ENCODE data around the gene NFIX. TPM values are rescaled to one million over a fixed set of nuclear protein-coding genes. Genes with fewer than 3 reads are reported as not detected.

NFIX gene
- total and polyA plus RNA-seq, 2 experiments from 2014 or later, result not detected

DNA sequence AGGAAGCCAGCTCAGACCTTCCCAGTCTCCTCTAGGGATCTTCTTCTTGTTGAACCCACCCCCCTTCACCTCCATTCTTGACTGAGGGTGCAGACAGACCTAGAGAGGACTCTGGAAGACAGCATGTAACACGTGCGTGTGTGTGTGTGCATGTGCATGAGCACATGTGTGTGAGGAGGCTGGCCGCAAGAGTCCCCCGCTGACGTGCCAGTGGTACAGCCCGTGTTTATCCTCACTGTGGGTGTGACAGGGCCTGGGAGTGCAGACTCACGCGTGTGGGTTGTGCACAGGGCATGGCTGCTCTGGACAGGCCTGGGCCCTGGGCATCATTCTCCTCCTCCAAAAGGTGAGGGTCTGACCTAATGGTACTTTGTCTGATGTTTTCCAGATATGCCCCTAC is 81.0 kb downstream of the NFIX start:
- H3K27me3 ChIP-seq, result peaks cover 35% of the 10 kb centered on the region
- TF ChIP-seq, protein P1, sequence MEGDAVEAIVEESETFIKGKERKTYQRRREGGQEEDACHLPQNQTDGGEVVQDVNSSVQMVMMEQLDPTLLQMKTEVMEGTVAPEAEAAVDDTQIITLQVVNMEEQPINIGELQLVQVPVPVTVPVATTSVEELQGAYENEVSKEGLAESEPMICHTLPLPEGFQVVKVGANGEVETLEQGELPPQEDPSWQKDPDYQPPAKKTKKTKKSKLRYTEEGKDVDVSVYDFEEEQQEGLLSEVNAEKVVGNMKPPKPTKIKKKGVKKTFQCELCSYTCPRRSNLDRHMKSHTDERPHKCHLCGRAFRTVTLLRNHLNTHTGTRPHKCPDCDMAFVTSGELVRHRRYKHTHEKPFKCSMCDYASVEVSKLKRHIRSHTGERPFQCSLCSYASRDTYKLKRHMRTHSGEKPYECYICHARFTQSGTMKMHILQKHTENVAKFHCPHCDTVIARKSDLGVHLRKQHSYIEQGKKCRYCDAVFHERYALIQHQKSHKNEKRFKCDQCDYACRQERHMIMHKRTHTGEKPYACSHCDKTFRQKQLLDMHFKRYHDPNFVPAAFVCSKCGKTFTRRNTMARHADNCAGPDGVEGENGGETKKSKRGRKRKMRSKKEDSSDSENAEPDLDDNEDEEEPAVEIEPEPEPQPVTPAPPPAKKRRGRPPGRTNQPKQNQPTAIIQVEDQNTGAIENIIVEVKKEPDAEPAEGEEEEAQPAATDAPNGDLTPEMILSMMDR (IDR thresholded peaks at IDR 0.05; ENCODE audit: low read depth, low read length), result no peak
- DNase-seq (ENCODE audit: low read depth in 1 of 2, low spot score in 1 of 2), result no peak
- no peak overlapping the region for H3K4me3 ChIP-seq
- no peak overlapping the region for H3K27ac ChIP-seq
- peaks cover 5% of the 10 kb centered on the region for H3K4me1 ChIP-seq (ENCODE audit: low read depth)
- H3K9me3 ChIP-seq (ENCODE audit: low read depth), result no peaks in the 10 kb centered on the region
- H3K36me3 ChIP-seq, result no peaks in the 10 kb centered on the region

DNA sequence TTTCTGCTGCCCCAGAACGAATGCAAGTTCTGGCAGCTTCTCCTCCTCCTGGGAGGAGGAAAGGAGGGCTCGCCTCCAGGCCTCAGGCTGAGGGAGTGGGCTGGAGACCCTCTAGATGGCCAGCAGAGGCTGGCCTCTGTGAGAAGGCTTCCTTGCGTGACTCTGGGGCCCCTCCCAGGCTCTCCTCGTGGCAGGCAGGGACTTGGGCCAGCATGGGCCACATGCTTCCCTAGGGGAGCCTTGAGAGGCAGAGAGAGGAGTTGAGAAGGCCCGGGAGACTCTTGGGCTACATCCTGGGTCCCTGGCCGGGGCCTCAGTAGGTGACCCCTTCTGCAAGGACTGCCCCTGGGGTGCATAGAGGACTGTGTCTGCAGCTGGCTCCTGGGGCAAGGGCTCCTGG is 81.5 kb downstream of the NFIX start:
- Histone ChIP-seq H3K4me1 (ENCODE audit: low read depth) (peaks cover 5% of the 10 kb centered on the region), H3K9me3 (ENCODE audit: low read depth) (no peaks in the 10 kb centered on the region), H3K4me3 (no peak overlapping the region), H3K27ac (no peak overlapping the region), H3K27me3 (peaks cover 30% of the 10 kb centered on the region), H3K36me3 (no peaks in the 10 kb centered on the region)
- TF ChIP-seq, protein P1 (IDR thresholded peaks at IDR 0.05; ENCODE audit: low read depth, low read length), result no peak
- no peak for DNase-seq (ENCODE audit: low read depth in 1 of 2, low spot score in 1 of 2)

GRCh38 chr19:13077240-13077639 is 82.0 kb downstream of the NFIX start:
- H3K4me3 ChIP-seq, result no peak overlapping the region
- H3K27ac ChIP-seq, result no peak overlapping the region
- H3K27me3 ChIP-seq, result peaks cover 26% of the 10 kb centered on the region
- peaks cover 5% of the 10 kb centered on the region for H3K4me1 ChIP-seq (ENCODE audit: low read depth)
- H3K36me3 ChIP-seq, result no peaks in the 10 kb centered on the region
- DNase-seq (ENCODE audit: low read depth in 1 of 2, low spot score in 1 of 2), result no peak
- H3K9me3 ChIP-seq (ENCODE audit: low read depth), result no peaks in the 10 kb centered on the region
- TF ChIP-seq, protein P1 (IDR thresholded peaks at IDR 0.05; ENCODE audit: low read depth, low read length), result no peak

DNA sequence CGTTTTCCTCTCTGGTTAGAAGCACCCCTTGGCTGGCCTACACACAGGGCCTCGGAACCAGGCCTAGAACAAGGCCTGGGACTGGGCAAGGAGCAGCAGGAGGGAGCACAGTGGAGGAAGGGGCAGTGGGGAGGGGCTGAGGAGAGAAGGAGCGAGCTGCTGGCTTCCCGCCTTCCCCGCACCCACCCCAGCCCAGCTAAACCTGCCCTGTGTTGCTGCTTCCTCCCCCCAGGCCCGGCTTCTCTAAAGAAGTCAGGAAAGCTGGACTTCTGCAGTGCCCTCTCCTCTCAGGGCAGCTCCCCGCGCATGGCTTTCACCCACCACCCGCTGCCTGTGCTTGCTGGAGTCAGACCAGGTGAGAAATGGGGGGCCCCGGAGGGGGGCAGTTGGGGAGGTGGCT is 83.1 kb downstream of the NFIX start:
- no peaks in the 10 kb centered on the region for H3K9me3 ChIP-seq (ENCODE audit: low read depth)
- H3K36me3 ChIP-seq, result no peaks in the 10 kb centered on the region
- H3K4me1 ChIP-seq (ENCODE audit: low read depth), result peaks cover 5% of the 10 kb centered on the region
- H3K27ac ChIP-seq, result no peak overlapping the region
- no peak for DNase-seq (ENCODE audit: low read depth in 1 of 2, low spot score in 1 of 2)
- TF ChIP-seq, protein P1 (IDR thresholded peaks at IDR 0.05; ENCODE audit: low read depth, low read length), result no peak
- H3K27me3 ChIP-seq, result peaks cover 24% of the 10 kb centered on the region
- H3K4me3 ChIP-seq, result no peak overlapping the region

DNA sequence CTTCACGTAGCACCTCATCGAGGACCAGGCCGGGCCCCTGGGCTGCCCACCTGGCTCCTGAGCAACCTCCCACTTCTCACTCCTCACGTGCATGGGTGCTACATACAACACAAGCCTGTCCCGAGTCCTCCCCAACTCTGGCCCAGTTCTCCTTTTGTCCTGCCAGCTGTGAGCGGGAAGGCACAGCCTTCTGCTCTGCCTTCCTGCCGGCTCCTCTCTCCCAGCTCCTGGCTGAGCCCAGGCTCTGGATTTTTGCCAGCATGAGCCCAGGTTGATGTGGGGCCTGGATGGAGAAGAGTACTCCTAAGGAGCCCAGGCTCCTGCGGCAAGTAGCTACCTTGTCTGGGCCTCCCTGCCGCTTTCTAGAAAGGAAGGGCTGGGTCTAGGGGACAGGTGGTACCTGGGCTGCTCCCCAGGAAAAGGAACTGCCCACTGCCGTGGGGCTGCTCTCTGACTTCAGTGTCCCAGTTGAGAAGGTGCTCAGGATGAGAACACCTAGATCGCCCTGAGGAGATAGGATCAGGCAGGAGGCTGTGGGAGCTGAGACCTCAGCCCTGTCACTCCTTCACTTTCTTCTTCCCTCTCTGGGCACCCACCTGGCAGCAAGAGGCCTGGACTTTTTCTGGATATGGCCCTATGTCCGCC is 83.7 kb downstream of the NFIX start:
- Histone ChIP-seq H3K9me3 (ENCODE audit: low read depth) (no peaks in the 10 kb centered on the region), H3K36me3 (no peaks in the 10 kb centered on the region), H3K27me3 (peaks cover 25% of the 10 kb centered on the region), H3K27ac (no peak overlapping the region), H3K4me3 (no peak overlapping the region), H3K4me1 (ENCODE audit: low read depth) (peaks cover 5% of the 10 kb centered on the region)
- DNase-seq (ENCODE audit: low read depth in 1 of 2, low spot score in 1 of 2), result no peak
- TF ChIP-seq, protein P1 (IDR thresholded peaks at IDR 0.05; ENCODE audit: low read depth, low read length), result no peak

Measured in cardiac muscle cell (in vitro differentiated cells and primary cell).